HG03469 (cell line): ENCODE results near the gene DAB2IP.

ENCODE experiments used
- ATAC-seq: cut with Tn5 transposase; IDR thresholded peaks from one replicate; pipeline ENCODE4 v1.9.1; 2021; ENCODE audit warnings: mild to moderate bottlenecking, moderate library complexity, moderate number of reproducible peaks; ENCODE audit not compliant: unreplicated experiment

DAB2IP gene

GRCh38 chr9:121720311-121721057, 69.0 kb downstream of the DAB2IP start:
- ATAC-seq, result no peak

- no peak for ATAC-seq
These were observed 69.6 kb downstream of the DAB2IP start for GRCh38 chr9:121721058-121721350.

DNA sequence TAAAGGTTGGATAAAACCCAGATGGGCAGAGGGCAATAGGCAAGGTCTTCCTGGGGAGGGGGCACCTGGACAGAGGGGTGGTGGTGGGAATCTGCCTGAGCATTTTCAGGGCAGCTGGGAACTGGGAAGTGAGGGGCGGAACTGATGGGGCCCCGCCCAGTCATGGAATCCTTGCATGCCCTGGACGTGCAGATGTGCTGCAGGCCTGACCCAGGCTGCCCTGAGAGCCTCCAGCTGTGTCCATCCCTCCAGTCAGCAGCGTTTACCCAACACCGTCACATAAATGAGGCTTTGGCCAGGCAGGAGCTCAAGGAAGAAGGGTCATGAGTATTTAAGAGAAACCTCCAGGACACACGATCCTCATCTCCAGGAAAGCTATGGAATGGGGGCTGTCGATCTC, 70.3 kb downstream of the DAB2IP start:
- no peak for ATAC-seq

- ATAC-seq, result no peak
These were observed 73.8 kb downstream of the DAB2IP start for GRCh38 chr9:121725008-121725775.

GRCh38 chr9:121727295-121728020, 76.0 kb downstream of the DAB2IP start:
- ATAC-seq, result no peak

- ATAC-seq, result no peak
These were observed 77.5 kb downstream of the DAB2IP start for GRCh38 chr9:121728916-121729315.

DNA sequence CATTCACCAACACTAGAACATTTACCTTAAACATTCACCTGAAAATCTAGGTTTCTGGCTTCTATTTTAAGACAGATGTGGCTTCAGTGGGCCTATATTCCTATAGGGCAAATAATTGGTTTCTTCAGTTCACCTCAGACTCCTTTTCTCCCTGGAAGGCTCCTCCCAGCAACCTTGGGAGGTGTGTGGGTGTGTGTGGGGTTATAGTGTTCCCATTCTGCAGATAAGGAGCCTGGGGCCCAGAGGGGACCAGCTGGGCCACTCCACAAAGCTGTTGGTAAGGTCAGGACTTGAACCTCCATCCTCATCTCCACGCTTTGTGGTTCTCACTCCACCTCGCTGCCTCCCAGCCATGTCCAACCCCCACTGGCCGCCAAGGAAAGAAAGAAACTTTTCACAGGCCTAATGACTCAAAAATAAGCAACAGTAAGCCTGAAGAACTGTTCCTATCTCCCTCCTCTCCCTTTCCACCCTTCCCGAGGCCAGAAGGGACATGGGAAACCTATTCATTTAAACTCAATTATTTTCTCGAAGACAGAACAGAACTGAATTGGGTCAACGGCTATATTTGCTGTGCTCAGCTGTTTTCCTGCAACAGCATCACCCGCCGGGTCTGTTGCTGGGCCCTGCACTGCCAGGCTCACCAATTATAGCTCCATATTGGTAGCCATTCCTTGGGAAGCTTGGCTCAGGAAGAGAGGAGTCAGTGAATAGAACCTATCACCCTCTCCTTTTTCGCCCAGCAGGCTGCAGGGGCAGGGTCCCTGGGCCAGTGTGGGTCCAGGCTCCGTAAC, 78.5 kb downstream of the DAB2IP start:
- no peak for ATAC-seq

DNA sequence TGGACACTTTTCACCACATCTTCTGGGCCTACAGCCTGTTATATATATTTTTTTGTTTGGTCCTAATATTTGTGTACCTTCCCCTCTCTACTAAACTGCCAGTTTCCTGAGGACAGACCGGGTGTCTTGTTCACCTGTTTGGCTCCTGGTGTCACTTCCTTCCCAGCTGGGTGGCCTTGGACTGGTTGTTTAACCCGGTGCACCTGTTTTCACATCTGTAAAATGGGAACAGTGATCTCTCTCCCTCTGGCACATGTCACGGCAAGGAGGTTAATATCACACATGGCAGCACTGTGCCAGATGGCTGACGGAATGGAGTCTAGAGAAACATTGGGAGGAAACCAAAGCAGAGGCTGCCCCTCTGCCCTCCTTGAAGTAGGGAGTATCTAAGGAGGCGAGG, 79.7 kb downstream of the DAB2IP start:
- ATAC-seq, result no peak

DNA sequence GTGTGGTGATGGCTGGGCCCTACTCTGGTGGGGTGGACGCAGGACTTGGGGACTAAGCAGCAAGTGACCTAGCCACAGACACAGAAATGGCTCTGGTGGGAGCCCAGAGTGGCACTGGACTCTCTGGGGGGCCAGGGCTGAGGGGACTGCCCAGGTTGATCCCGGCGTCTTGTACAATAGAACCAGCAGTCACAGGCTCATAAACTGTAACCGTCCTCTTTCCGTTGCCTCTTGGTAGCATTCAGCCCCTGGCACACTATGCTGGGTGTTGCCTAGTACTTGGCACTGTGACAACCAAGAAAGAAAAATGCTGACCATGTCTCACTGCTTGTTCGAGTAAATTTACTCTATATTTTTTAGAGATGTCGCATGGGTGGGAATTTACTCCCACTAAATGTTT, 80.5 kb downstream of the DAB2IP start:
- no peak for ATAC-seq

DNA sequence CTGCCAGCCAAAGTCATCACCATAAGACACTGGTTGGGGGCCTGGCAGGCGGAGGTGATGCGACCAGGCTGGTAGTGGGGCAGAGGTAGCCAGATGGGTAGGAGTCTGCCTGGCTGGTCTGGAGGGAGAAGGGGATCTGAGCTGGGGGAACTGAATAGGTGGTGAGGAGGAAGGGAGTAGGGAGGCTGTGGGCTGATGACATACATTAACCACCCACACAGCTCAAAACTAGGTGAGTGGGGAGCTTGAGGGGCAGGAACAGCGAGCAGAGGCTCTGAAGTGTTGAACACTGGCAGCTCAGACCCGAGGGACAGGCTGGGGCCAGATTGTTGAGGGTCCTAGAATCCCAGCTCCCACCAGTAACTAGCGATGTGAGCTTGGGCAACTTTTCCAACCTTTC, 81.0 kb downstream of the DAB2IP start:
- no peak for ATAC-seq

GRCh38 chr9:121732886-121733285, 81.5 kb downstream of the DAB2IP start:
- no peak for ATAC-seq

GRCh38 chr9:121734465-121734864, 83.0 kb downstream of the DAB2IP start:
- no peak for ATAC-seq

DNA sequence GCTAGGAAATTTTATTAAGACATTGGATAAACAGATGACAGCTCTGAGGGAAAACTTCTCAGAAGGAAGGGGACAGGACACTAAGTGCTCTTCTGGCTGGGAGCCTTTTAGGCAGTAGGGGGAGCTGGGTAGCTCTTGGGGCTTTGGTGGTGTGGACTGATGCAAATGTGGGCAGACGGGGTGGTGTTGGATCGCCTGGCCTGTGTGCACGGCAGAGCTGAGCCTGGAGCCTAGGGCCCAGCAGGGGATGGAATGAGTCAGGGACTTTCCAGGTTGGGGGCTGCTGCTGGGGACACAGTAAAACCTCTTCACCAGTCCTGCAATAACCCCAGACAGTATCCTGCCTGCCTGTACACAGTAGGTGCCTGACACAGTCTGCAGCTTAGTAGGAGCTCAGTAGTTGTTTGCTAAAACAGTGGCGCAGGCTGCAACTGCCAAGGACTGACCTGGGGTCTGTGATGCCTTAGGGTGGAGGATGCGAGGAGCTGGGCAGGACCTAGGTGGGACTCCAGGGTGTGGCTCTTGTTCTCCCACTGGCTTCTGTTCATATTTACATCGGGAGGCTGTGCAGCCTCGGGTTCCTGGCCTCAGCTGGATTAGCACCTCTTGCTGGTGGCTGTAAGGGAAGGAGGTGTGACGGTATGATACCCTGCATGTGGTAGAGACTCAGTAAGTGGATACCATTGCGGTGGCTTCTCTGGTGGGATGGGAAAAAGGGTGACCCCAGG, 83.8 kb downstream of the DAB2IP start:
- ATAC-seq, result no peak

DNA sequence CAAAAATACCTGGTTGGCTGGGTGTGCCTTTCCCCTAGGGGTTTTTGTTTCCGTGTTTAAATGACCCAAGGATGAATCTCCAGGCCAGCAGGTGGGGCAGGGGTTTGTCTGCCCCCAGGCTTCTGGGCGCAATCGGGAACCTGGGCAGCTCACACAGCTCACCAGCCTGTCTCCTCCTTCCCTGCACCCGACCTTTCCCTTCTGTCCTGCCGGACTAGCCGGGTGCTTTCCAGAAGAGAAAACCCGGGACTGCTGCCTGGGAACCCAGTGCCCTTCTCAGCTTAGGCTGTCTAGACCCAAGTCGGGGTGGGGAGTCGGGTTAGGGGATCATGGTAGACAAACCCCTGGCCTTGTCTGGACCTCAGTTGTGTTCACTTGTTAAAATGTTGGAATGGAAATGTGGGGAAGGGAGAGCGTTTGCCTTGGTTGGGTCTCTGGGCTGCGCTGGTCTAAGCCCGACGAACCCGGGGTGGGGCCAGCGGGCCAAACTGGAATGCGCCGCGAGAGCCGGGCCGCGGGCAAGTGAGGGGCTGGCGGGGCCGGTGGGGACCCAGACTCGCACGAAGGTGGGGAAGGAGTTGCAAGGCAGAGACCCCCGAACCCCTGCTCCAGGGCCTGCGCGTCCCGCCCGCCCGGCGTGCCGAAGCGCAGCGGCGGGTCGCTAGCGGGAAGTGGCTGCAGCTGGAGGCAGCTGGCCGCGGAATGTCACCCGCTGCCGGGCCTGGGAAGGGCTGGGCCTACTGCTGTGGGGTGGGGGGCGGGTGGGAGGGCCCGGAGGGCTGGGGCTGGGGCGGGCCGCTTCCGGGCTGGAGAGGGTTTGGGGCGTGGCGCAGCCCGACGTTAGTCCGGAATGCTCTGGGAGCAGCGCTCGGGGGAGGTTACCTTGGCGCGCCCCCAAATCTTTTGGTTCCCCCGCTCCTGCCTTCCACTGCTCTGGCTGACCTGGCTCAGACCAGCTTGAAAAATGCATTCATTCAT, 84.6 kb downstream of the DAB2IP start:
- no peak for ATAC-seq

DNA sequence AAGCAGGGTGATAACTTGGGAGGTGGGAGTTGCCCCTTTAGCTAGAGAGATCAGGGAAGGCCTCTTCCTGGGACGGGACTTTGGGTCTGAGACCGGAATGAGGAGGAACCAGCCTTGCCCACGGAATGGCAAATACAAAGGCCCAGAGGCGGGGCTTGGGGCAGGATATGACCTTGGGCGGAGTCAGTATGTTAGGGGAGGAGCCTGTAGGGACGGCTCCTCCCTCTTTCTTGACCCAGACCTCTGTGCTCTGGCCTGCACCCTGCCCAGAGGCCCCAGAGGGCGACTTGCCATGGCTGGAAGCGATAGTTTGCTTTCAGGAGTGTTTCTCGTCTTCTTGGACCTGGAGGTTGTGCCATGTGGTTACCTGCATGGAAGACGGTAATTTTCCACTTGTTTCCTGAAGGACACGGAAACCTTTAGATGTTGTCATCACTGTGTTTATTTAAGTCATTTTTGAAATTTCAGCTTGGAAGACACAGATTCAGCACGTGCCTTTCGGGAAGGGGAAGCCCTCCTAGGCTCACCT, 85.6 kb downstream of the DAB2IP start:
- no peak for ATAC-seq

GRCh38 chr9:121737481-121737931, 86.1 kb downstream of the DAB2IP start:
- ATAC-seq, result no peak

DNA sequence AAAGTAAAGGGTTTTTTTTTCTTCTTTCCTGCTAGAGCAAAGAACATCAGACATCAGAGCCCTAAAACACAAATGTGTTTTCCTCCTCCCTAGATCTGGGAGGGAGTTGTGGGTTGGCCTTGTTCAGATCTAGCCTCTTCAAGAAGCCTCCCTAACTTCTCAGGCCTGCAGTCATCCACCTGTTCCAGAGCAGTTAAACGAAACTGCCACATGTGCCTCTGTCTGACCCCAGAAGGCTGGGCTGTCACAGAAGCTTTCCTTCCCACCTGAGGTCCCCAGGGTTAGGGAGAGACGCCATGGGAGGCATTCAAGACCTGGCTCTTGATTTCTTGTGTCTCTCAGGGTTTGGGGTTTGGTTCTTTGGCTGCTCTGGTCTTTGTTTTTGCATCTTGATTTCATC, 87.0 kb downstream of the DAB2IP start:
- ATAC-seq, result no peak

DNA sequence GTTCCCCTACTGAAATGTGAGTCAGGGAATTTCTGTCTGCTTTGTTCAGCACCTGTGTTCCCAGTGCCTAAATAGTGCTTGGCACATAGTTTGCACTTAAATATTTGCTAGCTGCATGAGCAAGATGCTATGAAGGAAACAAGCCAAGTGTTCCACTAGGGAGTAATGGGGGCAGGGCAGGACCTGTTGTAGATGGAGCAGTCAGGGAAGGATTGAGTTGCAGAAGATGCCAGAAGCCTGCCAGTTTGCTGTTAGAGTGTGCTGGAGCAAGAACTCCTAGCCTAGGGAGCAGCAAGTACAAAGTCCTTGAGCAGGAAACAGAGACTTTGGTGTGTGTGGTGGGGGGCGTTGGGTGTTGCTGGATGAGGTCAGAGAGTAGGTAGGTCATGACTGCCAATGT, 87.5 kb downstream of the DAB2IP start:
- ATAC-seq, result no peak

DNA sequence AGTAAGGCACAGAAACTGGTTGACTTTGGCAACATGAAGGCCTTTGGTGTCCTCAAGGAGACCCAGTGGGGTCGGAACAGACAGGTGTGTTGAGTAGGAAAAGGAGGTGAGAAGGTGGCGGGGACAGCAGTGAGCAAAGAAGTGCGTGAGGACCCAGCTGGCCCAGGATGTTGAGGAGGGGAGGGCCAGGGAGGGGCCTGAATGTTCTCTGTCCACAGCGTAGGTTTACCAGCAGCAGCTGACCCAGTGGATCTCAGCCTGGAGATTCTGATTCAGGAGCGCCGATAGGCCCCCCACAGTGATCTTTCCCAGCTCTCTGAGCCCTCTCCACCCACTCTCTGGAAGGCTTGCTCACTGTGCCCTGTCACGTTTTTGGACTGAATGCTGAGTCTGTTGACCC, 88.5 kb downstream of the DAB2IP start:
- ATAC-seq, result no peak
